OCI-M2 (cell line): Measurements from ENCODE around the gene ZNF547.

Experiments used
- DNase-seq: peaks from one replicate; lab custom pipeline; 2025; ENCODE audit not compliant: unreplicated experiment; lab: John Stamatoyannopoulos, UW

ZNF547 gene

DNA sequence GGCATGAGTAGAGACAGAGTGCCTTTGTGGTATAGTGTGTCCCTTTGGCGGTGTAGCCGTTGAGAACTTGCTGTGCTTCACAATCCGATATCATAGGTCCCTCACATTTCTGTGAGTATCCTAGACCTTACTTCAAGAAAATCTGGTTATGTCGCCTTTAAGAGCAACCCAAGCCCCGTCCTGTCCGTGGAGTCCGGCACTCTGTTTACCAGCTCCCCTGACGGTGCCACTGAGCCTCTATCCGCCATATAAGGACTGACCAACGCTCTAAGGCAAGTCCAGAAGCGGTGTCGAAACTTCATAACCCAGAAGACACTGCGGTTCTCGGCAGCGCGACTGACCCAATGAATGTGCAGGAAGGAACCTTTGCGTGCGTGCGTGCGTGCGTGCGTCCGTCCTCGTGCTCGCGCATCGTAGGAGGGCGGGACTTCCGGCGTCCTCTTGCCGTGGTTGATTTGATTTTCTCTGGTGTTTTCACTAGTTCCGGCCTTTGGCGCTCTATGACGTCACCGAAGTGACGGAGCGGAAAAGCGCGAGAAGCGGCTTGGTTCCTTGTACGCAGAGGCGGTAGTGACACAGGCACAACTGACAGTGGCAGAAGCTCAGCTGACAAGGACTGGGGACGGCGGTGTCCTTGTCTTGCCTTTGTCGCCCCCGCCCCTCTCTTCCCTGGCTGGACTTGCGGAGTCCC, at the start of gene ZNF547, which contains the start of gene TRAPPC2B:
TSS of gene ZNF547 (plus strand) at position 555 of the 691 bp plus-strand sequence. CDS start 5,005 bp downstream, outside the sequence.
TSS of gene TRAPPC2B (plus strand) at position 555 of the 691 bp plus-strand sequence. CDS start 1,283 bp downstream, outside the sequence.
- DNase-seq: peak; percentile 96

DNA sequence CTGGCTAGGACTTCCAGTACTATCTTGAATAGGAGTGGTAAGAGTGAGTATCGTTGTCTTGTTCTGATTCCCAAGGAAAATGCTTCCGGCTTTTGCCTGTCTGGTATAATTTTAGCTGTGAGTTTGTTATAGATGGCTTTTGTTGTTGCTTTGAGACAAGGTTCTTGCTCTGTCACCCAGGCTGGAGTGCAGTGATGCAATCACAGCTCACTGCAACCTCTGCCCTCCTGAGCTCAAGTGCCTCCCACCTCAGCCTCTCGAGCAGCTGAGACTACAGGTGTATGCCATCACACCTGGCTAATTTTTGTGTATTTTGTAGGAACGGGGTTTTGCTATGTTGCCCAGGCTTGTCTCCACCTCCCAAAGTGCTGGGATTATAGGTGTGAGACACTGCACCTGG, 49.2 kb upstream of the ZNF547 start:
- no peak for DNase-seq

DNA sequence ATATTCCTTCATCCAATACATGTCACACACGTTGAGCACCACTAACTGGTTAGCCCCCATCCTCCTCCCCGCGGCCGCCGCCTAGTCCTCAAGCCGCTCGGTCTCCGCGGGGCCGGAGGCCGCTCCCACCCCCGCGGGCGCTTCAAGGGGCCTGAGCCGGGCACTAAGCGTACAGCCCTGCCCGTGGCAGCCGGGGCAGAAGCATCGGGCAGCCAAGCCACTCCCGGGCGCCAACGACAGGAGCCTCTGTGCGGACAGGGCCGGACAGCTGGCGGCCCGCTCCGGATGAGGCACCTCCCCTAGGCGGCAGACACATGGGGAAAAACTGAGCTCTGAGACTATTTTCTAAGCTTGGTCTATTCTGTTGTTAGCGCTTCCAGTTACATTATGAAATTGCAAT, 45.8 kb upstream of the ZNF547 start:
- no peak for DNase-seq

DNA sequence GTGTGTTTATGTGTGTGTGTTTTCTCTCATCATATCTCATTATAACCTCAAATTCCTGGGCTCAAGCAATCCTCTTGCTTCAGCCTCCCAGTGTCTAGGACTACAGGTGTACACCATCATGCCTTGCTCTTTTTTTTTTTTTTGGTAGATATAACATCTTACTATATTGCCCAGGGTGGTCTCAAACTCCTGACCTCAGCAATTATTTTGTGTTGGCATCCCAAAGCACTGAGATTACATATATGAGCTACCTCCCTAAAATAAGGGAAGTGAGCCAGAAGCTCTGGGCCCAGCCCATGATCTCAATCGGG, 43.5 kb upstream of the ZNF547 start:
- no peak for DNase-seq

DNA sequence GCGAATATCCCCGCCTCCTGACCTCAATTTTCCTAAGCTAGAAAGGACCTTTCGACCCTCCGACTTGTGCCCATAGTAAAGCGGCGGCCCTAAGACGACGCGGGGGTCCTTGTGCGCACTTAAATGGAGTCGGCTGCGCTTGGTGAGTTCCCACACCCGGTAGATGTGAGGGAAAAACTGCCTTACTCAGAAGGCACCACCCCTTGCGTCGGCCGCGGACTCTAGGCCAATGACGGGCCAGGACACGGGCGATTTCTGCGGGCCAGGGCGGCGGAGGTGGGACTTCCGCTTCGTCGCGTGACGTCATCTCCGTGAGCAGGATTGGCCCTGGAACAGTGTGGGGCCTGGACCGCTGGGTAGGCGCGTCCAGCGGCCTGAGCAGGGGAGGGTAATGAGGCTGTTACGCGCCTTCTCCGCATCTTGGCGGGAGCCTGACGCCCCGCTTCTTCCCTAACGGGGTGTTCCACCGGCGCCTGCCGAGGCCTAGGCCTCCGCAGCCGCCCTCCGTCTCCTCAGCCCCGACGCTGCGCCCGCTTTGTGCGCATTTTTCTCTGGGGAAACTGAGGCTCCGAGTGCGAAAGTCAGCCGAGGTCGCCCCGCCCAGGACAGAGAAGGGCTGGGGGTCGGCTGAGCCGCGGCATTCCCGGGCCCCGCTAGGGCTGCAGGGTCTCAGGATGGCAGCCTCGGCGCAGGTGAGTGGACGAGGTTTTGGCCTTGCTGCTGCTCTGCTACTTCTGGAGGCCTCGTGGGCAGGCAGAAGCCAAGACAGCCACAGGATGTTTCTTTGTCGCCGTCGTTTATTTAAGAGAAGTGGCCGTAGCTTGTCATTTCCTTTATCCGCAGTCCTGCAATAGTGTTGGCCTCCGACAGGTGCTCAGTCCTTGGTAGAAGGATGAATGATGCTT, 42.9 kb upstream of the ZNF547 start, which contains the start of gene ZNF543:
TSS of gene ZNF543 (plus strand) at position 293 of the 905 bp plus-strand sequence. CDS start at position 675, 382 bp downstream.
- DNase-seq: peak; percentile 63

DNA sequence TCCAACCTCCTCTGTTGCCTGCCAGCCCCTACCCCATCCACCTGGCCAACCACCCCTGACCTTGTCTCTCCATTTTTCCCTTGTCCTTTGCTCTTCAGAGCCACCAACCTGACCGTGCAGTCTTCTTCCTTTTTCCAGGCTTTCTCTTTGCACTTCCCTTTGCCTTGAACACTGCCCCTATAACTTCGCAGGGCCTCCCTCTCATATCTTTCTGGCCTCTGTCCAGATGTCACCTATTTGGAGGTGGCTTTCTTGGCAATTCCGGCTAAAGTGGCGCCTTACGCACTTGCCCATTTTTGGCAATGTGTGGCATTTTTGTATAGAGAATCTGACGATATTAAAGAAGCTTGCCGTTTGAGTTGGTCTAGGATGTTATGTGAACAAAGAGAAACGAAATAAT, 42.2 kb upstream of the ZNF547 start:
- DNase-seq: no peak

DNA sequence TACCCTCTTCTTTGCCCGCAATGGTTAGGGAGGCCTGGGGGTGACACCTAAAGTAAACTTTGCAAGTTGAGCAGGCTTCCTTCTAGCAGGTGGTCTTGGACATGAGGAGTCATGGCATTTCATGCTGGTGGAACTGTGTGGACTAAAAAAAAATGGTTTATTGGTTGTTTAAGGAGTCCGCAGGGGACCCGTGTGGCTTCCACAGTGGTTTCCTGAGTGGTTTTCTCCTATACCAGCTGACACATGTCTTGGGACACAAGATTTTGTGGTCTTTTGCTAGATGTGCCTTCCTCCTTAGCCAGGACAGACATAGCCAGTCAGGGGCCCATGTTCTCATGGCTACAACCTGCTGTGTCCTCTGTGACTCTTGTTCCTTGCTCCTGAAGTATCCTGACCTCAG, 41.6 kb upstream of the ZNF547 start:
- no peak for DNase-seq

DNA sequence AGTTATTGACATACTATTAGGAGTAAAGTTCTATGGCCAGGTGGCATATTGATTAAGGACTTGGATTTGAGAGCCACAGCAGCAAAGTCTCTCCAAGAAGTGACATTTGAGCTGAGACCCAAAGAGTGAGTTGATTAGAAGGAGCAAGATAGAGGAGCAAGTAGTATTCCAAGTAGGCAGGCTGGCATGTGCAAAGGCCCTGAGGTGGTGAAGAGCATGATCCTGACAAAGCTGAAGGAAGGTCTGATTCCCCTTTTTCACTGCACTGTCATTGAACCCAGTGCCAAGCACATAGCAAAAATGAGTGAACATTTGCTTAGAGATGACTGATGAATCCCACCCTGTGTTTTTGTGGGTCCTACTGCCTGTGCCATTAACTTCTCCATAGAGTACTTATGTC, 38.4 kb upstream of the ZNF547 start:
- no peak for DNase-seq

DNA sequence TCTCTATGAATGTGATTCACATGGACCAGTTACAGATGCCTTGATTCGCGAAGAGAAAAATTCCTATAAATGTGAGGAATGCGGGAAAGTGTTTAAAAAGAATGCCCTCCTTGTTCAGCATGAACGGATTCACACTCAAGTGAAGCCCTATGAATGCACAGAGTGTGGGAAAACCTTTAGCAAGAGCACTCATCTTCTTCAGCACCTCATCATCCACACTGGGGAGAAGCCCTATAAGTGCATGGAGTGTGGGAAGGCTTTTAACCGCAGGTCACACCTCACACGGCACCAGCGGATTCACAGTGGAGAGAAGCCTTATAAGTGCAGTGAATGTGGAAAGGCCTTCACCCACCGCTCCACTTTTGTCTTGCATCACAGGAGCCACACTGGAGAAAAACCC, 35.4 kb upstream of the ZNF547 start:
- DNase-seq: no peak

DNA sequence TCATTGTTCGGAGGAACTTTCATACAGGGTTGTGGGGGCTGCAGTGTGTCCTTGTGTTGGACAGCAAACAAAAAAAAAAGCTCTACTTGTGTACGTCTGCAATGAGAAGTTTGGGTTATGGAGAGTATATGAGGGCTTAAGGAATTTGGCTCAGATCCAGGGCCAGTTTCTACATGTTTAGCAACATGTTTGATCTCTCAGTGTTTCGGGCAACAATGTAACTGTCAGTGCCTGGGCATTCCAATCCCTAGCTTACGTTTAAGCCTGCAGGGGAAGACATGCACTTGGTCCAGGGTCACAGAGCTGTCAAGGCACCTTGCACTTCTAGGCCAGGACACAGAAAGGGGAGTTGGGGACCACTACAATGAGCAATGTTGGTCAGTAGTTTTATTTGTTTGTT, 29.2 kb upstream of the ZNF547 start:
- DNase-seq: no peak

DNA sequence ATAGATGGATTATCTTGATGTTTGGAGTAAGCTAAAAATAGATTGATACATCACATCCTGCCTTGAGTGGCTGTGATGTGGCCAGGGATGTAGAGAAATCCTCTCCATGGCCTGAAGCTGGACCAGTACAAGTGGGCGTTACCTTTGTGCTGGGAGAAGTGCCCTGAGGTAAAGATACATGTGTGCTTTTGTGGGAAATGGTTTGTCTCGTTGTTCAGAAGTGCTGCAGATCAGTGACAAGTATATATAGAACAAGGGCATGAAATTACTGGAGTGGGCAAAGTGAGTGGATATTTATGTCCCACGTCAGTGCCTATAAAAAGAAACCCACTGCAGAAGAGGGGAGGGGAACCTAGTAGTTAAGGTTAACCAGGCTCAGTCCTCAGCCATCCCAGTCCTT, 24.5 kb upstream of the ZNF547 start:
- DNase-seq: no peak

DNA sequence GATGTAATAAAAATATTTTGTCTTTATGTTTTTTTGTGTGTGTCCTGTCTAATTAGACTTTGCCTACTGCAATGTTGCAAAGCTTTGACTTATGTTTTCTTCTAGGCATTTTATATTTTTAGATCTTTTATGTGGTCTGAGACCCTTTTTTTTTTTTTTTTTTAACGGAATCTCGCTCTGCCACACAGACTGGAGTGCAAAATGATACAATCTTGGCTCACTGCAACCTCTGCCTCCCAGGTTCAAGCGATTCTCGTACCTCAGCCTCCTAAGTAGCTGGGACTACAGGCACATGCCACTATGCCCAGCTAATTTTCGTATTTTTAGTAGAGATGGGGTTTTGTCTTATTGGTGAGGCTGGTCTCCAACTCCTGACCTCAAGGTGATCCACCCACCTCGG, 20.8 kb upstream of the ZNF547 start:
- DNase-seq: no peak

DNA sequence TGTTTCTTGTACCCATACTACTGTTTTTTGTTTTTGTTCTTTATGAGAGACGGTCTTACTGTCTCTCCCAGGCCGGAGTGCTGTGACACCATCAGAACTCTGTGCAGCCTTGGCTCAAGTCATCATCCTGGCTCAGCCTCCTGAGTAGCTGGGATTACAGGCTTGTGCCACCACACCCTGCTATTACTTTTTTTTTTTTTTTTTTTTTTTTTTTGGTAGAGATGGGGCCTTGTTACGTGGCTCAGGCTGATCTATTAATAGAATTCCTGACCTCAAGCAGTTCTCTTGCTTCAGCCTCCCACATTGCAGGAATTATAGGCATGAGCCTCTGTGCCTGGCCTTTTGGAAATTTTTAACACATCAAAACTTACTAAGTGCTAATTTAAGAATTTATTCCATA, 15.2 kb upstream of the ZNF547 start:
- no peak for DNase-seq

DNA sequence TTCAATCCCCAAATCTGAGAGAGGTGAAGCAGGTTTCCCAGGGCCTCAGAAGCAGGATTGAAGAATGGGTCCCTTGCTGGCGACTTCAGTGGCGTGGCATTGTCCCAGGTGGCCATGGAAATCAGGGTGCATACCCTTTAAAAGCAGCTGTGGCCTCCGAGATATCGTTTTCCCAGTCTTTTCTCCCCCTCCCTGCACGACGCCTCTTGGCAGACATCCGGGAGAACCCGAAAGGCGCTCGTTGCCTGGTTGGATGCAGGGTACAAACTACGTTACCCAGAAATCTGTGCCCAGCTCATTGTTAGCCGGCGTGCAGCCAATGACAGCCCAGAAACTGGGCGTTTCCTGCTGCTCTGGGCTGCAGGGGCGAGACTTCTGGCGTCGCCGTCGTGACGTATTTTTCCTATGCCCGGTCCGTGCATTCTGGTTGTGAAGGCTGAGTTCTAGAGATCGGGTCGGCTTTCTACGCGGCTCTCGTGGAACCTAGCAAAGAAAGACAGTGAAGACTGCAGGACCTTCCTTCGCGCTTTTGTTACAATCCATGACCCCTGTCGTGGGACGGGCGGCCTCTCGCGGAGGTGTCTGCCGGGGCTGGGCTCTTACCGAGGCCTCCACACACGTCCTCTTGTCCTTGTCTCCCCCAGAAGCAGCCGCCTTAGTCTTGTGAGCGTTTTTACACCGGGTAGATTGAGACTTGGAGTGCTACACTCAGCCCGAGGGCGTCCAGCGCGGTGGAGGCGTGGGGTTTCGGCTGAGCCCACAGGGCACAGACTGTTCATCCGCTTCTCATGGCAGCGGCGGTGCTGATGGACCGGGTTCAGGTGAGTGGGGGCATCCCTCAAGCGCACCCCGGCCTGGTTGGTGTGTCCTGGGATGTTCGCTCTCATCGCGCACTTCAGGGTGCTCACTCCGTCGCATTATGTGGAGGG, 12.2 kb upstream of the ZNF547 start, which contains the start of gene ZNF304:
TSS of gene ZNF304 (plus strand) at position 395 of the 929 bp plus-strand sequence. CDS start at position 789, 394 bp downstream.
- peak; percentile 86 for DNase-seq

DNA sequence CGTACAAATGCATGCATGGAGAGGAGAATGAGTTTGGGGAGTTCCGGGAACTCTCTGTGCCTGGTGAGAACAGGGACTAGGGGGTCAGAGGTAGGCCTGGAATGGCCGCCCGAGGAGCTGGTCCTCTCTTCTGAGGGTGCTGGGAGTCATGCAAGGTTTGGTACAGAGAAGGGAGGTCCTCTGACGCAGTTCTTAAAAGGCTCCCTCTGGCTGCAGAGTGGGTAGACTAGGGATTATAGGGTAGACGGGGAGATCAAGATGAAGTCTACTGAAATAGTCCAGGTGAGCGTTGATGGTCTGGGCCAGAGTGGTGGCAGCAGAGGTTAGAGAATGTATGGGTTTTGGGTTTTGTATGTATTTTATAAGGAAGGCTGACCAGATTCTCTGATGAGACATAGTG, 11.5 kb upstream of the ZNF547 start:
- DNase-seq: no peak

DNA sequence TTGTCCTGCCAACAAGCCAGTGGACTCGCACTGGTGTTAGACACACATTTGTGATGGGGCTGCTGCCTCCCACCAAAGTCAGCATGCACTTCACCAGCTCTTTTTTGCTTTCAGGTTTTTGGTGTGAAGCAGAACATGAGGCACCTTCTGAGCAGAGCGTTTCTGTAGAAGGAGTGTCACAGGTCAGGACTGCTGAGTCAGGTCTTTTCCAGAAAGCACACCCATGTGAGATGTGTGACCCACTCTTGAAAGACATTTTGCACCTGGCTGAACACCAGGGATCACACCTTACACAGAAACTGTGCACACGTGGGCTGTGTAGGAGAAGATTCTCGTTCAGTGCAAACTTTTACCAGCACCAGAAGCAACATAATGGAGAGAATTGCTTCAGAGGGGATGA, 7.4 kb upstream of the ZNF547 start:
- DNase-seq: no peak

DNA sequence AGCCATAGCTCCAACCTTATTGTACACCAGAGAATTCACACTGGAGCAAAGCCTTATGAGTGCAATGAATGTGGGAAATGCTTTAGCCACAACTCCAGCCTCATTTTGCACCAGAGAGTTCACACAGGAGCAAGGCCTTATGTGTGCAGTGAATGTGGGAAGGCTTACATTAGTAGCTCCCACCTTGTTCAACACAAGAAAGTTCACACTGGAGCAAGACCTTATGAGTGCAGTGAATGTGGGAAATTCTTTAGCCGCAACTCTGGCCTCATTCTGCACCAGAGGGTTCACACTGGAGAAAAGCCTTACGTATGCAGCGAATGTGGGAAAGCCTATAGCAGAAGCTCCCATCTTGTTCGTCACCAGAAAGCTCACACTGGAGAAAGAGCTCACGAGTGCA, 5.9 kb upstream of the ZNF547 start:
- no peak for DNase-seq

DNA sequence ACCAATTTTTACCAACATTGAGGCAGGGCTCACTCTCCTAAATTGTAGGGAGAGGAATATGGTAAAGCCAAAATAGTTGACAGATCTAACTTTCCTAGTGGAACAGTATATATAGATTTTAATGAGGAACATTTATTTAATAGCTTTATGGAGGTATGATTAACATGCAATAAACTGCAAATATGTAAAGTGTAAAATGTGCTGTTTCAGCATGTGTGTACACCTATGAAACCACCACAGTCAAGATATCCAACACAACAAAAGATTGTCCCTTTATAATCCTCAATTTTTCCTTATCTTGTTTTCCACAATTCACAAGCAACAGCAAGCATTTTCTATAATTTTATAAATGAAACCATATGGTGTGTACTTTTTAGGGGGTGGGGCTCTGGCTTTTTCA, 4.1 kb upstream of the ZNF547 start:
- DNase-seq: no peak

DNA sequence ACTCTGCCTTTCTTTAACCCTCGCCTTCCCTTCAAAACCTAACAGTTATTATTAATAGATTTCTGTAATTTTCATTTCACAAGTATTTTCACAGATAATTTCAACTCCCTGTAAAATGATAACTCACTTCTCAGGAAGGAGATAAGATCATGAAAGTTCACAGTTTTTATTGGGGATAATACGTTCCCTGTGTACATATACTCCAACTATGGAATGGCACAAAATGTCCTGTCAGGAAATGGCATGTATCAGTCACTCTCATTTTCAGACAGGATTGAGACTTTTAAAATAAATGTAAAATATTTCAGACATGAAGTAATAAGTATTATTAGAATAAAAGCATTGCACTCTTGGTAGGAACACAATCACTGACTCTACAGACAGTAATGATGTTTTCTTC, 932 bp upstream of the ZNF547 start:
- DNase-seq: no peak

DNA sequence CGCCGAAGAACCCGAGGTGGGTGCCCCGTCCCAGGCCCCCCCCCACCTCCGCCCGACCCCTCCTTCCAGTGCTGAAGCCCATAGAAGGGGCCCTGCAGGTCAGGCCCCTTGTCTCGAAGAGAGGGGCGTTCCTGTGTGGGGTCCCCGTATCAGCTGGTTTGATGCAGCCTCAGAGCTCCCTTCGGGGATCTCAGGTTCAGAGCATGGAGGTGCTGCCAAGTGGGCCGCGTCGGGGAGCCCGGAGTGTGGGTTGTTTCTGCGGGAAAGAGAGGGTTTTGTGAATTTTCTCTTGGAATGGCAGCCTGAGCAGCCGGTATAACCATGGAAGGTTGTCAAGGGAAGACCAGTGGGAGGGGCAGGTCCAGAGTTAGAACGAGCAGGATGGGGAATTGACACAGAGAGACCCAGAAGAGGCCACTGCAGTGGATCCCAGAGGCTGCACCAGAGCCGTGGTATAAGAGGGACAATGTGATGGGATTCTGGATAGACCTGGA, 384 bp downstream of the ZNF547 start:
- DNase-seq: no peak

DNA sequence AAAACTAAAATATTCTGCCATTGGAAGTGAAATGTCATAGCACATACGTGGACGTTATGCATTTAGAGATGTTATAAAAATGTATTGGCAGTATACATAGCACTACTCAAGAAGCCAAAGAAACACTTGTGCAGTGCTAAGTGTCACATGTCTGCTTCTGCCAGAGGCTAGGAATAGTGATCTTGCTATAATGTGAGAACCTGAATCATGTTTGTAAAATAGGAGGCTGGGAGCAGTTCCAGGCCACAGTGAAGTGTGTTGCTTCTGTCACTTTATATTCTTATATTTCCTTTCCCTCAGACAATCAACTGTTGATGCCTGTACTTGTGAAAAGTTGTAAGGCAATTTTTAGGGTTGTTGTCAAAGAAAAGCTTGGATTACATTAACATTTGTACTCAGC, 3.4 kb downstream of the ZNF547 start:
- DNase-seq: no peak
